ENCODE data around the gene TAPBPL.

Gene TAPBPL

GRCh38 chr12:6444031-6444430, 7.8 kb upstream of the TAPBPL start:
- Histone ChIP-seq H3K9me2 (replicated peaks; ENCODE audit: insufficient read depth, low read length) (no peaks in the 10 kb centered on the region), H3K4me2 (ENCODE audit: low read depth, low read length) (0 out of 2 replicates have a peak overlapping the region, but pooled peaks have one; percentile 41), H3K9ac (ENCODE audit: low read length) (no peak overlapping the region), H4K20me1 (ENCODE audit: insufficient read depth, low read length) (no peaks in the 10 kb centered on the region), H3K4me1 (ENCODE audit: low read length) (peaks cover 41% of the 10 kb centered on the region), H3K4me3 (ENCODE audit: low read length) (no peak overlapping the region), H3K27me3 (replicated peaks; ENCODE audit: insufficient read depth, low read length) (no peaks in the 10 kb centered on the region), H3K27ac (ENCODE audit: low read length) (no peak overlapping the region), H3F3A (ENCODE audit: insufficient read depth, low read length) (peaks cover 22% of the 10 kb centered on the region), H2AFZ (ENCODE audit: low read length) (peak overlapping the region; percentile 24), H3K79me2 (ENCODE audit: low read length) (no peaks in the 10 kb centered on the region), H3K36me3 (replicated peaks; ENCODE audit: insufficient read depth, low read length) (no peaks in the 10 kb centered on the region), H3K9me3 (replicated peaks; ENCODE audit: insufficient read depth, low read length) (no peaks in the 10 kb centered on the region)
- TF ChIP-seq EZH2 (optimal IDR thresholded peaks at IDR 0.05; ENCODE audit: low read depth, low read length) (no peak), EZH2phosphoT487 (IDR thresholded peaks at IDR 0.05; ENCODE audit: low read length) (no peak), CTCF (IDR thresholded peaks at IDR 0.05; ENCODE audit: low read length) (no peak)
- no peak for DNase-seq

- Histone ChIP-seq H3K27me3 (replicated peaks; ENCODE audit: insufficient read depth, low read length) (no peaks in the 10 kb centered on the region), H3K4me2 (ENCODE audit: low read depth, low read length) (peak within 1 kb of the TSS; percentile 41; the same call in 1 of the 2 replicates), H3K36me3 (replicated peaks; ENCODE audit: insufficient read depth, low read length) (no peaks in the 10 kb centered on the region), H3K9ac (ENCODE audit: low read length) (no peak within 1 kb of the TSS; the same call in 1 of the 2 replicates), H3K4me1 (ENCODE audit: low read length) (peaks cover 41% of the 10 kb centered on the region), H3K4me3 (ENCODE audit: low read length) (no peak within 1 kb of the TSS), H3F3A (ENCODE audit: insufficient read depth, low read length) (peaks cover 22% of the 10 kb centered on the region), H4K20me1 (ENCODE audit: insufficient read depth, low read length) (no peaks in the 10 kb centered on the region), H3K27ac (ENCODE audit: low read length) (peak within 1 kb of the TSS; percentile 85; the same call in 1 of the 2 replicates), H3K79me2 (ENCODE audit: low read length) (no peaks in the 10 kb centered on the region), H3K9me2 (replicated peaks; ENCODE audit: insufficient read depth, low read length) (no peaks in the 10 kb centered on the region), H3K9me3 (replicated peaks; ENCODE audit: insufficient read depth, low read length) (no peaks in the 10 kb centered on the region), H2AFZ (ENCODE audit: low read length) (peak within 1 kb of the TSS; percentile 24)
- TF ChIP-seq EZH2 (optimal IDR thresholded peaks at IDR 0.05; ENCODE audit: low read depth, low read length) (no peak), EZH2phosphoT487 (IDR thresholded peaks at IDR 0.05; ENCODE audit: low read length) (no peak), CTCF (IDR thresholded peaks at IDR 0.05; ENCODE audit: low read length) (no peak)
- no peak for DNase-seq
Measured at GRCh38 chr12:6444704-6445688, 6.8 kb upstream of the TAPBPL start, which contains the start of gene CD27. TSS of gene CD27 (plus strand) at chr12:6444955. CDS start at chr12:6445096, 141 bp downstream.

- no peak overlapping the region for H3K27ac ChIP-seq (ENCODE audit: low read length)
- no peaks in the 10 kb centered on the region for H3K9me3 ChIP-seq (replicated peaks; ENCODE audit: insufficient read depth, low read length)
- 0 out of 2 replicates have a peak, but pooled peaks cover 3% of the 10 kb centered on the region for H3K36me3 ChIP-seq (replicated peaks; ENCODE audit: insufficient read depth, low read length)
- peak overlapping the region; percentile 80; the same call in 1 of the 2 replicates for H3K4me3 ChIP-seq (ENCODE audit: low read length)
- H4K20me1 ChIP-seq (ENCODE audit: insufficient read depth, low read length), result no peaks in the 10 kb centered on the region
- H3F3A ChIP-seq (ENCODE audit: insufficient read depth, low read length), result peaks cover 33% of the 10 kb centered on the region
- no peaks in the 10 kb centered on the region for H3K9me2 ChIP-seq (replicated peaks; ENCODE audit: insufficient read depth, low read length)
- peaks cover 41% of the 10 kb centered on the region for H3K79me2 ChIP-seq (ENCODE audit: low read length)
- peak overlapping the region; percentile 98; the same call in 1 of the 2 replicates for H3K4me2 ChIP-seq (ENCODE audit: low read depth, low read length)
- no peaks in the 10 kb centered on the region for H3K27me3 ChIP-seq (replicated peaks; ENCODE audit: insufficient read depth, low read length)
- TF ChIP-seq EZH2 (optimal IDR thresholded peaks at IDR 0.05; ENCODE audit: low read depth, low read length) (no peak), EZH2phosphoT487 (IDR thresholded peaks at IDR 0.05; ENCODE audit: low read length) (no peak), CTCF (IDR thresholded peaks at IDR 0.05; ENCODE audit: low read length) (no peak)
- peaks cover 39% of the 10 kb centered on the region for H3K4me1 ChIP-seq (ENCODE audit: low read length)
- H3K9ac ChIP-seq (ENCODE audit: low read length), result no peak overlapping the region; the same call in 1 of the 2 replicates
- DNase-seq, result no peak
- H2AFZ ChIP-seq (ENCODE audit: low read length), result no peak overlapping the region
Measured at GRCh38 chr12:6450091-6450868, 1.6 kb upstream of the TAPBPL start.

Data from MM.1S (cell line).